Muscle of back (tissue), 11 donors: ENCODE data around the gene RIN2. TPM values are rescaled to one million over a fixed set of nuclear protein-coding genes. Genes with fewer than 3 reads are reported as not detected.

ENCODE experiments used
- DNase-seq, 3 donors: peaks; one replicate each; pipeline versions ENCODE4 v3.0.0 to v3.0.0-alpha.2; 2013
- polyA plus RNA-seq, 10 donors: library from polyadenylated mRNA; unstranded; fragments of 120-200 nt; gene quantifications; one replicate each; pipeline ENCODE4 v1.2.1, GENCODE V29; 2013; ENCODE audit not compliant: insufficient read length in 10 of 10

Gene RIN2
- polyA plus RNA-seq, 10 donors = 20.6 to 27.9 (median 24.6) TPM

- peak in 2 of 3 donors; percentile 67 to 87 for DNase-seq
These were observed 3.3 kb downstream of the RIN2 start for GRCh38 chr20:19761326-19761725.

- DNase-seq = peak in 1 of 3 donors; percentile 48
These were observed 3.8 kb downstream of the RIN2 start for GRCh38 chr20:19761841-19762240.

GRCh38 chr20:19764207-19764606 is 6.1 kb downstream of the RIN2 start:
- no peak for DNase-seq

GRCh38 chr20:19765266-19765665 is 7.2 kb downstream of the RIN2 start:
- no peak for DNase-seq

GRCh38 chr20:19765913-19766312 is 7.9 kb downstream of the RIN2 start:
- DNase-seq = no peak

GRCh38 chr20:19767070-19767469 is 9.0 kb downstream of the RIN2 start:
- DNase-seq = no peak

- DNase-seq = no peak
These were observed 10.3 kb downstream of the RIN2 start for GRCh38 chr20:19768325-19768842.

- DNase-seq = no peak
These were observed 11.4 kb downstream of the RIN2 start for GRCh38 chr20:19769507-19769906.

- DNase-seq = no peak
These were observed 12.3 kb downstream of the RIN2 start for GRCh38 chr20:19770375-19770774.

GRCh38 chr20:19771031-19771430 is 13.0 kb downstream of the RIN2 start:
- DNase-seq = no peak

GRCh38 chr20:19773471-19773870 is 15.4 kb downstream of the RIN2 start:
- no peak for DNase-seq

GRCh38 chr20:19774135-19774933 is 16.3 kb downstream of the RIN2 start:
- DNase-seq = no peak

GRCh38 chr20:19775353-19776253 is 17.5 kb downstream of the RIN2 start:
- no peak for DNase-seq

GRCh38 chr20:19777315-19777714 is 19.3 kb downstream of the RIN2 start:
- no peak for DNase-seq

- DNase-seq = no peak
These were observed 19.9 kb downstream of the RIN2 start for GRCh38 chr20:19777981-19778380.

- no peak for DNase-seq
These were observed 20.3 kb downstream of the RIN2 start for GRCh38 chr20:19778404-19778803.

GRCh38 chr20:19779634-19780033 is 21.6 kb downstream of the RIN2 start:
- no peak for DNase-seq

- DNase-seq = no peak
These were observed 22.2 kb downstream of the RIN2 start for GRCh38 chr20:19780261-19780660.

- no peak for DNase-seq
These were observed 23.2 kb downstream of the RIN2 start for GRCh38 chr20:19781235-19781634.

GRCh38 chr20:19782669-19783068 is 24.6 kb downstream of the RIN2 start:
- DNase-seq = no peak

- no peak for DNase-seq
These were observed 25.9 kb downstream of the RIN2 start for GRCh38 chr20:19783966-19784401.

- peak; percentile 77 to 89 (median 83) for DNase-seq
These were observed 26.6 kb downstream of the RIN2 start for GRCh38 chr20:19784511-19785172.
